GM19099 (cell line): ENCODE measurements around the gene INPP4A.

ENCODE experiments used
- POLR2A ChIP-seq: IDR thresholded peaks from 3 replicates; pipeline ENCODE4 v1.6.1; 2011; ENCODE audit warnings: low read depth; ENCODE audit not compliant: insufficient read length; ENCODE audit errors: extremely low read depth

Gene INPP4A

GRCh38 chr2:98572211-98572610 is 127.6 kb downstream of the INPP4A start:
- TF ChIP-seq POLR2A, result no peak

- TF ChIP-seq POLR2A, result no peak
Measured at GRCh38 chr2:98572676-98573075, 128.0 kb downstream of the INPP4A start.

GRCh38 chr2:98573426-98573825 is 128.8 kb downstream of the INPP4A start:
- no peak for TF ChIP-seq POLR2A

- TF ChIP-seq POLR2A, result no peak
Measured at GRCh38 chr2:98576666-98577312, 132.1 kb downstream of the INPP4A start.

- TF ChIP-seq POLR2A, result no peak
Measured at GRCh38 chr2:98577313-98577712, 132.7 kb downstream of the INPP4A start.

GRCh38 chr2:98578231-98578630 is 133.6 kb downstream of the INPP4A start:
- no peak for TF ChIP-seq POLR2A

GRCh38 chr2:98579926-98580325 is 135.3 kb downstream of the INPP4A start:
- TF ChIP-seq POLR2A, result no peak

GRCh38 chr2:98580656-98581284 is 136.1 kb downstream of the INPP4A start:
- no peak for TF ChIP-seq POLR2A

- no peak for TF ChIP-seq POLR2A
Measured at GRCh38 chr2:98582523-98582922, 137.9 kb downstream of the INPP4A start.

GRCh38 chr2:98583276-98583675 is 138.6 kb downstream of the INPP4A start:
- no peak for TF ChIP-seq POLR2A

GRCh38 chr2:98583816-98584618 is 139.4 kb downstream of the INPP4A start:
- no peak for TF ChIP-seq POLR2A

- no peak for TF ChIP-seq POLR2A
Measured at GRCh38 chr2:98585386-98585785, 140.7 kb downstream of the INPP4A start.

GRCh38 chr2:98586551-98587140 is 142.0 kb downstream of the INPP4A start:
- no peak for TF ChIP-seq POLR2A

GRCh38 chr2:98588880-98589431 is 144.3 kb downstream of the INPP4A start:
- TF ChIP-seq POLR2A, result no peak

GRCh38 chr2:98589489-98589888 is 144.8 kb downstream of the INPP4A start:
- no peak for TF ChIP-seq POLR2A
